CD14-positive monocyte (primary cell): ENCODE data around the gene DNAJC30. TPM values are rescaled to one million over a fixed set of nuclear protein-coding genes. Genes with fewer than 3 reads are reported as not detected.

Experiments
- DNase-seq, 3 donors: peaks; one replicate each; pipeline ENCODE4 v3.0.0-alpha.2; 2011 to 2022
- H2AFZ ChIP-seq: 2 replicates; pipeline ENCODE4 v1.6.0; 2012; ENCODE audit warnings: mild to moderate bottlenecking, low read depth, low read length, inconsistent platforms; ENCODE audit not compliant: insufficient read depth, poor library complexity, severe bottlenecking
- H3K27ac ChIP-seq, 2 donors: 1 replicate in 1 of 2; 2 replicates in 1 of 2; pipeline ENCODE4 v1.5.1; 2012 to 2013; ENCODE audit warnings: low read length in 2 of 2, control low read depth in 1 of 2, inconsistent platforms in 1 of 2, low read depth in 1 of 2, mild to moderate bottlenecking in 1 of 2
- H3K27me3 ChIP-seq, 2 donors: one replicate each; pipeline versions ENCODE4 v1.6.0 to v1.6.1; 2011 to 2013; ENCODE audit warnings: low read length in 2 of 2; ENCODE audit not compliant: control insufficient read depth in 2 of 2, insufficient read depth in 2 of 2
- H3K36me3 ChIP-seq, 2 donors: replicated peaks in 1 of 2; 1 replicate in 1 of 2; 2 replicates in 1 of 2; pipeline versions ENCODE4 v1.5.1 to v1.6.1; 2012 to 2013; ENCODE audit warnings: low read length in 2 of 2, control low read depth in 1 of 2, inconsistent platforms in 1 of 2, mild to moderate bottlenecking in 1 of 2; ENCODE audit not compliant: insufficient read depth in 2 of 2, control insufficient read depth in 1 of 2
- H3K4me1 ChIP-seq, 2 donors: 1 replicate in 1 of 2; 2 replicates in 1 of 2; pipeline versions ENCODE4 v1.5.1 to v1.6.1; 2012 to 2013; ENCODE audit warnings: low read length in 2 of 2, control low read depth in 1 of 2, inconsistent platforms in 1 of 2, mild to moderate bottlenecking in 1 of 2, moderate library complexity in 1 of 2; ENCODE audit not compliant: insufficient read depth in 2 of 2, control insufficient read depth in 1 of 2
- H3K4me2 ChIP-seq: replicated peaks from 2 replicates; pipeline ENCODE3; 2012; ENCODE audit warnings: low read length, moderate library complexity, mild to moderate bottlenecking; ENCODE audit not compliant: poor library complexity, severe bottlenecking; ENCODE audit errors: extremely low read depth
- H3K4me3 ChIP-seq, 3 experiments: fragments of 200-600 bp in 1 of 3; sonication (generic) in 1 of 3; replicated peaks in 1 of 3; 1 replicate in 2 of 3; 2 replicates in 1 of 3; pipeline ENCODE4 v1.5.1; 2011 to 2013; ENCODE audit warnings: low read length in 3 of 3, mild to moderate bottlenecking in 3 of 3, control low read depth in 2 of 3, low read depth in 2 of 3, inconsistent platforms in 1 of 3, moderate library complexity in 1 of 3
- H3K79me2 ChIP-seq: 2 replicates; pipeline ENCODE4 v1.6.0; 2012; ENCODE audit warnings: mild to moderate bottlenecking, control low read depth, inconsistent platforms, low read length, moderate library complexity; ENCODE audit not compliant: insufficient read depth
- H3K9ac ChIP-seq: 2 replicates; pipeline ENCODE4 v1.6.0; 2017; ENCODE audit warnings: low read length, mild to moderate bottlenecking; ENCODE audit not compliant: insufficient read depth, poor library complexity, severe bottlenecking
- H3K9me3 ChIP-seq, 2 donors: replicated peaks in 1 of 2; 1 replicate in 1 of 2; 2 replicates in 1 of 2; pipeline versions ENCODE4 v1.5.1 to v1.6.1; 2012 to 2013; ENCODE audit warnings: low read length in 2 of 2, control low read depth in 1 of 2; ENCODE audit not compliant: control insufficient read depth in 1 of 2, insufficient read depth in 1 of 2
- H4K20me1 ChIP-seq: 2 replicates; pipeline ENCODE4 v1.6.0; 2012; ENCODE audit warnings: mild to moderate bottlenecking, low read length, control low read depth, moderate library complexity; ENCODE audit not compliant: insufficient read depth
- H3K27ac Mint-ChIP-seq, 7 donors: one replicate each; pipeline ENCODE4 v1.8.0; 2020; ENCODE audit warnings: mild to moderate bottlenecking in 7 of 7, mixed read lengths in 7 of 7, moderate library complexity in 6 of 7, inconsistent platforms in 2 of 7
- H3K27me3 Mint-ChIP-seq, 3 donors: one replicate each; pipeline ENCODE4 v1.8.0; 2021 to 2022; ENCODE audit warnings: low read depth in 3 of 3, mild to moderate bottlenecking in 3 of 3, mixed read lengths in 3 of 3, moderate library complexity in 3 of 3, inconsistent platforms in 1 of 3
- H3K36me3 Mint-ChIP-seq, 2 donors: one replicate each; pipeline ENCODE4 v1.8.0; 2020; ENCODE audit warnings: mixed read lengths in 2 of 2, inconsistent platforms in 1 of 2, mild to moderate bottlenecking in 1 of 2
- H3K4me1 Mint-ChIP-seq: one replicate; pipeline ENCODE4 v1.8.0; 2020; ENCODE audit warnings: mild to moderate bottlenecking, mixed read lengths
- H3K4me3 Mint-ChIP-seq, 2 donors: one replicate each; pipeline ENCODE4 v1.8.0; 2020; ENCODE audit warnings: mild to moderate bottlenecking in 2 of 2, mixed read lengths in 2 of 2, moderate library complexity in 1 of 2
- H3K9me3 Mint-ChIP-seq, 7 donors: one replicate each; pipeline ENCODE4 v1.8.0; 2020 to 2022; ENCODE audit warnings: mixed read lengths in 7 of 7, mild to moderate bottlenecking in 6 of 7, moderate library complexity in 6 of 7, inconsistent platforms in 2 of 7
- CTCF ChIP-seq: fragments of 200-600 bp; IDR thresholded peaks from one replicate; pipeline ENCODE4 v1.8.0; 2022; ENCODE audit warnings: antibody characterized with exemption, mild to moderate bottlenecking
- WGBS: methylation state at CpG from one replicate; pipeline ENCODE4 v1.1.5; 2013; ENCODE audit warnings: missing lambda C conversion rate; ENCODE audit not compliant: insufficient coverage; 5-methylcytosine and 5-hydroxymethylcytosine counted together
- intact Hi-C, 2 donors: fragments of 100-400 bp; cut with micrococcal nuclease; formaldehyde crosslinking; loops; one replicate each; pipeline versions ENCODE4 v1.15.0 to v1.15.1; 2023
- polyA plus RNA-seq, 3 donors: library from polyadenylated mRNA; depleted of rRNA in 1 of 3; unstranded in 2 of 3; stranded (reverse) in 1 of 3; fragments of 300-500 nt in 2 of 3; fragments of >200 nt in 1 of 3; fragmentation: Illumina TruSeq in 2 of 3; gene quantifications; 1 replicate in 2 of 3; 2 replicates in 1 of 3; pipeline ENCODE4 v1.2.3, GENCODE V29; 2012 to 2021

DNAJC30 gene
- polyA plus RNA-seq, 3 donors = 2.4 to 5.2 (median 3.2) TPM

DNA sequence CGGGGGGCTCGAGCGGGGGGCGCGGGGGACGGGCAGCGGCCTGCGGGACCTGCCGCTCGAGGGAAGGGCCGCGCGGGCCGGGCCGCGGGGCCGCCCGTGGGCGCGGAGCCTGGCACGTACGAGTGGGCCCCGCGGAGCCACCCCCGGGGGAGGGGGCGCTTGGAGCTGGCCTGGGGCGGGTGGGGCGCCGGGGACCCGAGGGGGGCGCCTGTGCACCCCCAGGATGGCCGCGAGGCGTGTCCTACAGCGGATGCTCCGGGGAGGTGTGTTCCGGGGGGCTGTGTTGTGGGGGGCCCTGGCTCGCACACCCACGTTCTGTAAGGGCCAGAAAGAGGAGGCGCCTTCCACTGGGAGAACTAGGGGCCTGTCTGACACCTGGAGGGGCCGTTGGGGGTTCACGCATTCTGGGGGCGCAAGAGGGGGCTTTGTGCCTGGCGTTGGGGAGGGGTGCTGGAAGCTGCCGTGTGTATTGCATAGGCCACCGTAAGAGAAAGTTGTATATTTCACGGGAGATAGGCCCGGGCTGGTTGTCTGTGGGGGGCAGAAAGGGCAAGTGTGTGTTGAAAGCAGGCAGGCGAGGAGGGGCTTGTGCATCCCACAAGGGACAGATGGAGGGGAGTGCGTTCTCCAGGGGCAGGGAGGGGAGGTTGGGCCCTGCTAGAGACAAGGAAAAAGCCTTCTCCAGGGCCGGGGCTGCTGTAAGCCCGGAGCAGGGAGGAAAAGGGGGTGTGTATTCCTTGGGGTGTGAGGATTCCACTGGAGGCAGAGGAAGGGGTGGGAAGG lies 15.0 kb downstream of the DNAJC30 start:
- Histone ChIP-seq H3K27ac (no peak overlapping the region), H3K27me3 (peaks cover 25 to 70% of the 10 kb centered on the region in 2 donors), H3K36me3 (no peaks in the 10 kb centered on the region), H3K4me2 (peak overlapping the region; percentile 72), H2AFZ (peak overlapping the region; percentile 31), H3K9me3 (peaks cover 4% of the 10 kb centered on the region in 2 donors), H3K79me2 (no peaks in the 10 kb centered on the region), H3K4me1 (peaks cover 9 to 13% of the 10 kb centered on the region in 2 donors), H4K20me1 (no peaks in the 10 kb centered on the region), H3K4me3 (peak overlapping the region in 2 of 3 experiments; percentile 17 to 63), H3K9ac (peak overlapping the region; percentile 36)
- intact Hi-C loops = loop anchor here (5.0 to 10.0 kb wide), 3 partner anchors 54 to 143 kb away; partner anchors contain the start of gene BAZ1B (in 1 of the 2)
- Mint-ChIP-seq H3K4me1 (peaks cover 12% of the 10 kb centered on the region), H3K9me3 (peaks cover under 1 to 21% (median 9%) of the 10 kb centered on the region in 7 donors), H3K27ac (no peak overlapping the region), H3K4me3 (peak overlapping the region; percentile 69 to 75), H3K36me3 (peaks cover 0 to 2% of the 10 kb centered on the region in 2 donors), H3K27me3 (peaks cover 64 to 90% (median 75%) of the 10 kb centered on the region in 3 donors)
- DNase-seq = no peak
- TF ChIP-seq CTCF = no peak
- WGBS = 3% methylated on average over 45 of the region's 52 CpGs

DNA sequence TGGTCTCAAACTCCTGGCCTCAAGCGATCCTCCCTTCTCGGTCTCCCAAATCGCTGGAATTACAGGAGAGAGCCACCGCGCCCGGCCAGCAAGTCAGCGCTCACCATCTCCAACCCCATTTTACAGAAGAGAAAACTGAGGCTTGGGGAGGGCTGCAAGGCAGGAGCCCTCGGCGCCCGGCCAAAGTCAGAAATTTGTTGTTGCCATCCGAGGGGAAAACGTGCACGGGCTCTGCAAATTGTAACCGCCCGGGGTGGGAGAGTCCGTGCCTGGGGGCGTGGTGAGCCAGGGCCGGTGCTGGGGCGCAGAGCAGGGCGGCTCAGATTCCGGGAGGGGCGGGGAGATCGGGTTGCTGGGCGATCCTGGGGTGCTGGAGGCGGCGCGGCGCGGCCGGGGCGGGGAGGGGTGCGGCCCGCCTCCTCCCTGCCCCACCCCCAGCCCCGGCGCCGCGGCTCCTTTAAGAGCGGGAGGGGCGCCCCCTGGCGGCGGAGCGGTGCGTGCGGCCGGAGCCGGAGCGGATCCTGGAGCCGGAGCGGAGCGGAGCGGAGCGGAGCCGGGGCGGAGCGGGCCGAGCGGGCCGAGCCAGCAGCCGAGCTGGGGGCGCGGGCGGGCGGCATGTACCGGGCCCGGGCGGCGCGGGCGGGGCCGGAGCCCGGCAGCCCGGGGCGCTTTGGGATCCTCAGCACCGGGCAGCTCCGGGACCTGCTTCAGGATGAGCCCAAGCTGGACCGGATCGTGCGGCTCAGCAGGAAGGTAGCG lies 15.7 kb downstream of the DNAJC30 start, which contains the start of gene VPS37D:
VPS37D (plus strand) TSS at position 488 of the 759 bp plus-strand sequence; CDS start at position 616, 128 bp downstream.
- peak within 1 kb of the TSS; percentile 36 for H3K9ac ChIP-seq
- H2AFZ ChIP-seq = peak within 1 kb of the TSS; percentile 66
- 2% methylated on average over 67 of the region's 79 CpGs for WGBS
- H3K4me3 Mint-ChIP-seq = peak within 1 kb of the TSS; percentile 69 to 76
- peak within 1 kb of the TSS; percentile 72 for H3K4me2 ChIP-seq
- H3K4me3 ChIP-seq = peak within 1 kb of the TSS; percentile 8 to 63 (median 17)
- peaks cover 0 to 5% of the 10 kb centered on the region in 2 donors for H3K36me3 Mint-ChIP-seq
- no peaks in the 10 kb centered on the region for H3K79me2 ChIP-seq
- peak; percentile 82 to 86 (median 83) for DNase-seq
- H3K27ac Mint-ChIP-seq = peak within 1 kb of the TSS in 1 of 7 donors; percentile 66
- peak; percentile 73 for TF ChIP-seq CTCF
- H4K20me1 ChIP-seq = no peaks in the 10 kb centered on the region
- no peaks in the 10 kb centered on the region for H3K36me3 ChIP-seq
- peaks cover 66 to 91% (median 76%) of the 10 kb centered on the region in 3 donors for H3K27me3 Mint-ChIP-seq
- peaks cover 25 to 66% of the 10 kb centered on the region in 2 donors for H3K27me3 ChIP-seq
- H3K4me1 ChIP-seq = peaks cover 9 to 13% of the 10 kb centered on the region in 2 donors
- H3K9me3 Mint-ChIP-seq = peaks cover 4 to 27% (median 17%) of the 10 kb centered on the region in 7 donors
- peaks cover 12% of the 10 kb centered on the region for H3K4me1 Mint-ChIP-seq
- H3K27ac ChIP-seq = no peak within 1 kb of the TSS
- peaks cover 4 to 11% of the 10 kb centered on the region in 2 donors for H3K9me3 ChIP-seq
- intact Hi-C loops = loop anchor here (5.0 to 10.0 kb wide), 3 partner anchors 55 to 143 kb away; partner anchors contain the start of gene BAZ1B (in 1 of the 2)
